Psoas muscle (tissue), 8 donors: ENCODE results near the gene ATIC. TPM values are rescaled to one million over a fixed set of nuclear protein-coding genes. Genes with fewer than 3 reads are reported as not detected.

Experiments used
- ATAC-seq, 4 donors: fragments of 200-7000 bp; cut with Tn5 transposase; one replicate each; pipeline ENCODE4 v1.9.1; 2020; ENCODE audit warnings: moderate library complexity in 3 of 4, mild to moderate bottlenecking in 2 of 4
- DNase-seq, 2 donors: peaks; one replicate each; pipeline ENCODE4 v3.0.0-alpha.2; 2020
- H3K27ac ChIP-seq: fragments of 200-600 bp; one replicate; pipeline ENCODE4 v1.8.0; 2022
- H3K27me3 ChIP-seq, 3 donors: fragments of 200-600 bp in 1 of 3; one replicate each; pipeline versions ENCODE4 v1.6.1 to v1.8.0; 2013 to 2022; ENCODE audit warnings: low read length in 2 of 3, mild to moderate bottlenecking in 2 of 3, moderate library complexity in 1 of 3; ENCODE audit not compliant: insufficient read depth in 3 of 3
- H3K36me3 ChIP-seq, 2 donors: fragments of 200-600 bp in 1 of 2; one replicate each; pipeline versions ENCODE4 v1.6.1 to v1.8.0; 2013 to 2022; ENCODE audit warnings: low read depth in 1 of 2, mild to moderate bottlenecking in 1 of 2, moderate library complexity in 1 of 2; ENCODE audit not compliant: insufficient read depth in 1 of 2
- H3K4me1 ChIP-seq: fragments of 200-600 bp; one replicate; pipeline ENCODE4 v1.8.0; 2022
- H3K4me3 ChIP-seq: fragments of 200-600 bp; one replicate; pipeline ENCODE4 v1.8.0; 2022; ENCODE audit warnings: mild to moderate bottlenecking
- H3K9me3 ChIP-seq: fragments of 200-600 bp; one replicate; pipeline ENCODE4 v1.8.0; 2022
- CTCF ChIP-seq: fragments of 200-600 bp; IDR thresholded peaks from one replicate; pipeline ENCODE4 v1.8.0; 2022; ENCODE audit warnings: antibody characterized with exemption
- WGBS, 3 donors: extraction: QIAGEN DNeasy Blood & Tissue Kit; methylation state at CpG; one replicate each; pipeline versions ENCODE4 v1.1.6 to v1.1.7; 2013; 5-methylcytosine and 5-hydroxymethylcytosine counted together
- intact Hi-C, 2 donors: fragments of 100-400 bp; cut with DNase I; formaldehyde crosslinking; loops; one replicate each; pipeline versions ENCODE4 v1.11.0 to v1.14.2; 2022
- polyA plus RNA-seq, 3 donors: library from polyadenylated mRNA; stranded (reverse); fragments of 200-250 nt; gene quantifications; one replicate each; pipeline ENCODE4 v1.2.3, GENCODE V29; 2013
- total RNA-seq, 4 donors: library from RNA; stranded (reverse); fragmentation: NEBNext Ultra II Directional in 2 of 4; extraction: Animal tissue kit (Norgen Biotek cat#: 25700) in 2 of 4; gene quantifications; one replicate each; pipeline versions ENCODE4 v1.2.1 to v1.2.4, GENCODE V29; 2021 to 2023
- donor health status: healthy with polysubstance abuse.
- donor health status: DM: no; HTN: no; CAD: no; lungs with moderate emphysema.
- donor health status: Bipolar disorder and iron deficiency.
- donor health status: healthy.
- donor health status: DM: yes; HTN: yes; CAD: no.
- donor health status: DM: no; HTN: no; CAD: no.
- donor health status: DM: no; HTN: no; CAD: no.
- donor health status: DM: yes; HTN: yes; CAD: no.

Gene ATIC
- total and polyA plus RNA-seq, 7 donors: 50.9 to 147 (median 83.8) TPM

- no peaks in the 10 kb centered on the region for H3K4me1 ChIP-seq
- no peak overlapping the region for H3K4me3 ChIP-seq
- DNase-seq: no peak
- H3K36me3 ChIP-seq: peaks cover 0 to 38% of the 10 kb centered on the region in 2 donors
- no peak for TF ChIP-seq CTCF
- ATAC-seq: no peak
- intact Hi-C loops: no loop called here
- H3K27ac ChIP-seq: no peak overlapping the region
- 93 to 96% (median 94%) methylated on average over 7 of the region's 7 CpGs for WGBS, 3 donors
- H3K27me3 ChIP-seq: no peaks in the 10 kb centered on the region
- H3K9me3 ChIP-seq: no peaks in the 10 kb centered on the region
Measured at GRCh38 chr2:215382011-215382410, 70.2 kb downstream of the ATIC start.

- no peak for ATAC-seq
- TF ChIP-seq CTCF: no peak
- Histone ChIP-seq H3K4me1 (no peaks in the 10 kb centered on the region), H3K27me3 (no peaks in the 10 kb centered on the region), H3K27ac (no peak overlapping the region), H3K9me3 (no peaks in the 10 kb centered on the region), H3K4me3 (no peak overlapping the region), H3K36me3 (peaks cover 0 to 41% of the 10 kb centered on the region in 2 donors)
- no peak for DNase-seq
- intact Hi-C loops: no loop called here
Measured at GRCh38 chr2:215382480-215382879, 70.6 kb downstream of the ATIC start.

- Histone ChIP-seq H3K36me3 (peaks cover 0 to 41% of the 10 kb centered on the region in 2 donors), H3K4me1 (no peaks in the 10 kb centered on the region), H3K27me3 (no peaks in the 10 kb centered on the region), H3K4me3 (no peak overlapping the region), H3K9me3 (no peaks in the 10 kb centered on the region), H3K27ac (no peak overlapping the region)
- WGBS, 3 donors: 93 to 95% (median 94%) methylated on average over 8 of the region's 8 CpGs
- intact Hi-C loops: no loop called here
- ATAC-seq (no peak), DNase-seq (no peak)
- no peak for TF ChIP-seq CTCF
Measured at GRCh38 chr2:215383652-215384279, 71.9 kb downstream of the ATIC start.

GRCh38 chr2:215384710-215385109, 72.9 kb downstream of the ATIC start:
- no peaks in the 10 kb centered on the region for H3K9me3 ChIP-seq
- WGBS, 3 donors: 80 to 89% (median 82%) methylated on average over 7 of the region's 7 CpGs
- peaks cover 0 to 42% of the 10 kb centered on the region in 2 donors for H3K36me3 ChIP-seq

More at GRCh38 chr2:215384710-215385109, 72.9 kb downstream of the ATIC start:
- ATAC-seq (no peak), DNase-seq (no peak)
- no peak for TF ChIP-seq CTCF
- no peaks in the 10 kb centered on the region for H3K4me1 ChIP-seq
- intact Hi-C loops: no loop called here
- no peak overlapping the region for H3K27ac ChIP-seq
- H3K4me3 ChIP-seq: no peak overlapping the region
- no peaks in the 10 kb centered on the region for H3K27me3 ChIP-seq
